Right atrium auricular region (tissue), 2 donors: ENCODE results near the gene ADAD2. TPM values are rescaled to one million over a fixed set of nuclear protein-coding genes. Genes with fewer than 3 reads are reported as not detected.

Experiments used
- DNase-seq: peaks from one replicate; pipeline ENCODE4 v3.0.0-alpha.2; 2019; ENCODE audit warnings: low spot score
- H3K27ac ChIP-seq, 2 donors: fragments of 200-600 bp; sonication (generic); 1 replicate in 1 of 2; 2 replicates in 1 of 2; pipeline ENCODE4 v1.5.1; 2016 to 2019
- H3K27me3 ChIP-seq, 2 donors: fragments of 200-600 bp; sonication (generic); one replicate each; pipeline versions ENCODE4 v1.5.1 to v1.6.0; 2017 to 2019
- H3K36me3 ChIP-seq: fragments of 200-600 bp; sonication (generic); one replicate; pipeline ENCODE4 v1.5.1; 2016
- H3K4me1 ChIP-seq, 2 donors: fragments of 200-600 bp; sonication (generic); one replicate each; pipeline versions ENCODE4 v1.5.1 to v1.6.0; 2017 to 2019
- H3K4me3 ChIP-seq, 2 donors: fragments of 200-600 bp; sonication (generic); 1 replicate in 1 of 2; 2 replicates in 1 of 2; pipeline ENCODE4 v1.5.1; 2017 to 2019; ENCODE audit warnings: mild to moderate bottlenecking in 1 of 2, moderate library complexity in 1 of 2
- H3K9me3 ChIP-seq, 2 donors: fragments of 200-600 bp; sonication (generic); one replicate each; pipeline ENCODE4 v1.5.1; 2019
- CTCF ChIP-seq, 2 donors: fragments of 200-600 bp; sonication (generic); IDR thresholded peaks; one replicate each; pipeline ENCODE4 v1.5.1; 2019; ENCODE audit warnings: antibody characterized with exemption in 2 of 2
- total RNA-seq, 2 donors: library from RNA; depleted of rRNA; stranded (reverse); fragments of >200 nt; gene quantifications; one replicate each; pipeline ENCODE4 v1.1.0, GENCODE V29; 2016

The ADAD2 gene
- total RNA-seq, 2 donors from 2014 or later = 0.19 TPM; not detected in 1

- no peak overlapping the region for H3K27ac ChIP-seq
- no peak overlapping the region for H3K4me3 ChIP-seq
- H3K9me3 ChIP-seq = no peaks in the 10 kb centered on the region
- H3K27me3 ChIP-seq = no peaks in the 10 kb centered on the region
- DNase-seq = no peak
- H3K4me1 ChIP-seq = no peaks in the 10 kb centered on the region
- no peak for TF ChIP-seq CTCF (IDR thresholded peaks at IDR 0.05)
- no peaks in the 10 kb centered on the region for H3K36me3 ChIP-seq
These were observed 48.3 kb downstream of the ADAD2 start for GRCh38 chr16:84239141-84239769.

GRCh38 chr16:84239909-84240308, 49.0 kb downstream of the ADAD2 start, which contains the start of gene KCNG4:
TSS of gene KCNG4 (minus strand) at chr16:84240012. CDS start at chr16:84237485, 2,527 bp downstream.
- no peak for DNase-seq
- H3K27me3 ChIP-seq = no peaks in the 10 kb centered on the region
- no peak within 1 kb of the TSS for H3K4me3 ChIP-seq
- no peaks in the 10 kb centered on the region for H3K9me3 ChIP-seq
- no peak for TF ChIP-seq CTCF (IDR thresholded peaks at IDR 0.05)
- H3K27ac ChIP-seq = no peak within 1 kb of the TSS
- no peaks in the 10 kb centered on the region for H3K4me1 ChIP-seq
- no peaks in the 10 kb centered on the region for H3K36me3 ChIP-seq

- Histone ChIP-seq H3K27ac (no peak overlapping the region), H3K4me3 (no peak overlapping the region), H3K36me3 (no peaks in the 10 kb centered on the region), H3K9me3 (no peaks in the 10 kb centered on the region), H3K4me1 (no peaks in the 10 kb centered on the region), H3K27me3 (no peaks in the 10 kb centered on the region)
- no peak for TF ChIP-seq CTCF (IDR thresholded peaks at IDR 0.05)
- no peak for DNase-seq
These were observed 49.5 kb downstream of the ADAD2 start for GRCh38 chr16:84240455-84240854.

- no peak overlapping the region for H3K4me3 ChIP-seq
- H3K9me3 ChIP-seq = no peaks in the 10 kb centered on the region
- H3K27me3 ChIP-seq = no peaks in the 10 kb centered on the region
- H3K27ac ChIP-seq = no peak overlapping the region
- TF ChIP-seq CTCF (IDR thresholded peaks at IDR 0.05) = no peak
- no peaks in the 10 kb centered on the region for H3K36me3 ChIP-seq
- H3K4me1 ChIP-seq = no peaks in the 10 kb centered on the region
- no peak for DNase-seq
These were observed 50.8 kb downstream of the ADAD2 start for GRCh38 chr16:84241778-84242177.

- Histone ChIP-seq H3K36me3 (no peaks in the 10 kb centered on the region), H3K27me3 (no peaks in the 10 kb centered on the region), H3K9me3 (no peaks in the 10 kb centered on the region), H3K4me1 (no peaks in the 10 kb centered on the region), H3K4me3 (no peak overlapping the region), H3K27ac (no peak overlapping the region)
- TF ChIP-seq CTCF (IDR thresholded peaks at IDR 0.05) = no peak
- DNase-seq = no peak
These were observed 51.9 kb downstream of the ADAD2 start for GRCh38 chr16:84242839-84243238.

GRCh38 chr16:84243732-84244131, 52.8 kb downstream of the ADAD2 start:
- no peaks in the 10 kb centered on the region for H3K4me1 ChIP-seq
- no peak for DNase-seq
- H3K9me3 ChIP-seq = no peaks in the 10 kb centered on the region
- no peaks in the 10 kb centered on the region for H3K36me3 ChIP-seq
- H3K27ac ChIP-seq = no peak overlapping the region
- TF ChIP-seq CTCF (IDR thresholded peaks at IDR 0.05) = no peak
- no peak overlapping the region for H3K4me3 ChIP-seq
- no peaks in the 10 kb centered on the region for H3K27me3 ChIP-seq
